Islet of Langerhans (tissue), 1 donor: ENCODE measurements around the gene PAX5.

Source experiments
- FAIRE-seq: peaks from one replicate; lab custom pipeline; 2011; peaks lifted over from hg19 to GRCh38; lab: Jason Lieb, UNC

The PAX5 gene

DNA sequence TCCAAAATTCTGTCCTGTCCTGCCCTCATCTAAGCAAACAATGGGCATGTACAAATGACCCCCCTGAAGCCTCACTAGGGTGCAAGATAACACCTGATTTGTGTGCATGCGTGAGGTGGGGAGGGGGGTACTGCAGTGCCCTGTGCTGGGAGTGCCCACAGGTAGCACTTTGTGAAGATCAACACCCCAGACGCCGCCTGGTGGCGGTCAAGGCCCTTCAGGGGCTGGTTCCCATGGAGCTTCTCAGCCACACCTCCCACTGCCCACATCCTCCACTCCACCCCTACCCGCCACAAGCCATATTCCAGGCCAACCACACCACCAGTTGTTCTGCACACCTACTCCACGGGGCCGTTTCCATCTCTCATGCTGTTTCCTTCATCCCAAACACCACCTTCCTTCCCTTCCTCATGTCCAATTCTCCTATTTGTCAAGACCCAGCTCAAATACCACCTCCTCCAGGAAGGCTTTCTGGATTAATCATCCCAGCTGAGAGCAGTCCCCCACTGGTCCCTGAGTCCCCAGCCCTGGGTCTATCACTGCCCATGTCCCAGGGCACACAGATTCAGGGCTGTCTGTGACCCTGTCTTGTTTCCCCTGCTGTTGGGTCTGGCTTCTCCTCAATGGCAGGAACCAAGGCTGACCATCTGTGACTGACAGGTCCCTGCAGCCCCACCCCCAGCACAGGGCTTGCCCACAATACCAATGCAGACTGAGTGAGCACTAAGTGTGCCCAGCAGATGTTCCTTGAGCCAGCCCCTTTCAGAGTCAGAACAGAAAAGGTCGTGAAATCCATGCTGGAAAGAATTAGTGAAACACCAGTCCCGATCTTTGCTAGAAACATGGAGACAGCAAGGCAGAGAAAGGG is 178.4 kb downstream of the PAX5 start:
- FAIRE-seq: no peak

DNA sequence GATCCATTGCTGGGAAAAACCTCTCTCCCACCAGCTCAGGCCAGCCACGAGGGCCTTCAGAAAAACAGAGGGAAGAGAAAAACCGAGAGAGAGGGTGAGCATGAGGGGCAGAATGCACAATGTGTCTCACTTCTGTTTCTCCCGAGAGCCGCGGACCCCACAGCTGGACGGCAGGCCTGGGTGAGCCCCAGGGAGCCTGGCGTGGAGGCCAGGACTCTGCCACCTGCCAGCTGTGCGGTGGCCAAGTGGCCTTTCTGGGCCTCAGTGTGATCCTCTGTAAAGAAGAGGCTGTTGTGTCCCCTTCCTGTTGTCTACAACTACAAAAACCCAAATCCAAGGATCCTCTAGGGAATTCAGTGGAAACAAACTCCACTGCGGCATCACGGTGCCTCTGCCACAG is 179.3 kb downstream of the PAX5 start:
- no peak for FAIRE-seq

DNA sequence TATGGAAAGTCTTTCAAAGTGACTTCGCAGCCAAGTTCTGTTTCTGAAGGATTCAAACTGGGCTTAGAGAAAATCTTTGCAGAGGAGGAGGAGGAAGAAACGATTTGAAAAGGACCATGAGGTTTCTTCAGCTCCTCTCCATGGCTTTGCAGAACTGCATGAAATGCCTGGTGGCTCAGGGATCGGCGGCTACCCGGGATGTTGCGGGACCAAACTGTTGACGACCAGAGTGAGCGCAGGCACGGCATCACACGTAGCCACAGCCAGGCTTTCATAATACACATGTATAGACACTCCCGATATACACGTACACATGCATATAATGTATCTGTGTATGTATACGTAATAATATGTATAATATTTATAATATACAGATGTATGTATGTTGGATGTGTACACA is 180.0 kb downstream of the PAX5 start:
- FAIRE-seq: no peak

DNA sequence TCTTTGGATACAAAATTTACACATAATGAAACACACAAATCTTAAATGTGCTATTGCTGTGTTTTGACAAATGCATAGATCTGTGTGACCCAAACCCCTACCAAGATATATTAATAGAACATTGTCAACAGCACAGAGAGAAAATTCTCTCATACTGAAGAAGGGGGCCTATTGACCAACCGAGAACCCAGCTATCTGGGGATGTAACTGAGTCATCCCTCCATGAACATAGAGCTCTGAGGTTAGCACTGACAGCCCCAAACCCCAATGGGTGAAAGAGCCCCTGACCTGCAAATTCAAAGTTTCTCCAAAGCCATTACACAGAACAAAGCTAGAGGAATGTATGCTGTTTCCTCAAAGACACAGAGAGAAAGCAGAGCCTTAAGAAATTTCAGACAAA is 180.8 kb downstream of the PAX5 start:
- FAIRE-seq: no peak

DNA sequence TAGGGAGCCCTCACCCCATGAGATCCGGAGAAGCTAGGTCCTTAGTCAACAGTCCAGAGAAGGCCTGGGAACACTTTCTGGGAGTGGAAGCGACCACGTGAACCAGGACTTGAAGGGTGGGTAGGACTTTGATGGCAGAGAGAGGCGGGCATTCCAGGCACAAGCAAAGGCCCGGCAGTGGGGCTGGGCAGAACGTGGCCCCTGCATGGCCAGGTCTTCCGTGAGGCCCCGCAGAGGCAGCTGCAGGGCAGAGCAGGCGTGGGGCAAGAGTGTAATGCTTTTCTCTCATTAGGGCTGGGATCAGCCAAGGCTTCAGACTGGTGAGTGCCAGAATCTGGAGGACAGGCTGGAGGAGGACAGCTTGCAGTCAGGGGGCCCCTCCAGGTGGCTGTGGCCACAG is 184.1 kb downstream of the PAX5 start:
- FAIRE-seq: no peak

DNA sequence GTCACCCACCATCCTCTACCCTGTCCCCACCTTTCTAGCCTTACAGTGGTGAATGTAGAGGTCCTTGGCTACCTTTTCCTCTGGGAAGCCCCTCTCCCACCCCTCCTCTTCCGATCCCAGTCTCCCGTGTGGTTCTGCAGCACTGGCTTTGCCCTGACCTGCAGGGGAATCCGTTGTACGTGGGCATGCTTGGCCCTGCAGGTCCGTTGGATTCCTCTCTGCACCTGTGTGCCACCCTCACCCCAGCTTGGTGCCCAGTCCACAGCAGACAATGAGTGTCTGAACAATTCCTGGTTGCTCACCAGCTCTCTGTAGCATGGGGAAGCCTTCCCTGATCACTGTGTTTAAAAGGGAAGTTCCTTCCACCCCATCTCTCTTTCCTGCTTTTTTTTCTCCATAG is 185.1 kb downstream of the PAX5 start:
- no peak for FAIRE-seq

DNA sequence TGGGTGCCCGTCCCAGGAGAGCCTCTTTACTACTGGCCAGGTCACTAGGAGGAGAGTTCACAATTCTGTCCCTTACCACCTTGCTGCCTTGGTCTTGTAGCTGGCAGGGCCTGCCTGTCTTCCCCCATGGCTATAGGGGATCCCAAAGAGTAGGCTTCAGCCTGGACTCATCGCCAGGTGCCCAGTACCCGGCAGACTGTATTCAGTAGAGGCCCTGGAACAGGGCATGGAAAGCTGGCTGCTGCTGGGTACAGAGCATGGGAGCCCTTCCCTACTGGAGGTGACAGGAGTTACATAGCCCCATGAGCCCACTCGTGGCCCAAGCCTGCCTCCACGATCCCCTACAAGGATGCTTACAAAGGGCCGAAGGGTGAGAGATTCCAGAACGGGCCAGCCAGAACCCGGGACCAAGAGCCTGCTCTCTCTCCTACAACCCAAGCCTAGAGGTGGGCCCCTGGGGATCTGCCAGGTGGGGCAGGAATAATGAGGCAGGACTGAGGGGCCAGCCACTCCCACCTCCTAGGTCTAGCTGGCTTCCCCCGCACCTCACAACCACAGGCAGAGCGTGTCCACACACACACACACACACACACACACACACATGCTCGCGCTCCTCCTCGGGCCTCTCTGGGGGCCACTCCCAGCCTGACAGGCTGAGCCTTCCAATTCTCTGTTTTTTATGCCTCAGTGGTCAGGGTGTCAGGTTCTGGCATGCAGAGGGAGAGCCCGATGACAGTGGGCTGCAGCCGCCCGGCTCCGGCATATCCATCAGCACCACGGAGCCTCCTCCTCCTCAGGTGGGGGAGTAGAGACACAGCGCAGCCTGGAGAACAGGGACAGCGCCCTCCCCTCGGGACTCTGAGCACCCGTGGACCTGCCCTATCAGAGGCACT is 186.0 kb downstream of the PAX5 start:
- FAIRE-seq: no peak

DNA sequence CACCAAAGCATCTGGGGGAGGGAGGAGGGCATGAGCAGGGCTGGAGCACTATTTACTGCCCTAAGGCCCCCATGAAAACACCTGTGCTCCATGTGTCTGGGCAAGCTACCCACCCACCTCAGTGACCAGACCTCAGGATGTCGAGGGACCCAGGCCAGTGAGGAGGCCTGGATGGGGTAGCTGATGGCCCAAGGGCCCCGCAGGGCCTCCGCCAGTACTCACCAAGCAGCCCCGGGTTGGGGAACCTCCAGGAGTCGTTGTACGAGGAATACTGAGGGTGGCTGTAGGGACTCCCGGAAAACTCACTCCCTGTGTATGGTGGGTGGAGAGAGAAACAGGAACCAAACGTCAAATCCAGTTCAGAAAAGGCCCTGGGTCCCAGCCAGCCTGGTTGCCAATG is 187.4 kb downstream of the PAX5 start:
- no peak for FAIRE-seq

DNA sequence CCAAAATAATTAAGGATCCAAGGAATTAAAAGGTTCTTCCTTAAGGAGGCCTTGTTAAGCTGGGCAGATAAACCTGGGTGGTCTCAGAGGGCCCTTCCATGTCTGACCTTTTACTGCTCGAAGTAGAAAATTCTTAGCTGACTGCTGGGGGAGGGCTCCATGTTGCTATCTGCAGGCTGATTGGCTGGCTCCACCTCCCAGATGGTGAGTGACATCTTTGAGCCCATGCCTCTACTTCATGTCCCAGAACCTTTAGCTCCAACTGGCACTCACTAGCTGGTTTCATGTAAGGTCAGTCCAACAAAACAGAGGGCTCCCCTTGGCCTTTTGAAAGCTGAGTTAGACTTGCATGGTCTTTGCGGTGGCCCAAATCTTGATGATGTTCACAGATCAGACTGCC is 188.2 kb downstream of the PAX5 start:
- no peak for FAIRE-seq

DNA sequence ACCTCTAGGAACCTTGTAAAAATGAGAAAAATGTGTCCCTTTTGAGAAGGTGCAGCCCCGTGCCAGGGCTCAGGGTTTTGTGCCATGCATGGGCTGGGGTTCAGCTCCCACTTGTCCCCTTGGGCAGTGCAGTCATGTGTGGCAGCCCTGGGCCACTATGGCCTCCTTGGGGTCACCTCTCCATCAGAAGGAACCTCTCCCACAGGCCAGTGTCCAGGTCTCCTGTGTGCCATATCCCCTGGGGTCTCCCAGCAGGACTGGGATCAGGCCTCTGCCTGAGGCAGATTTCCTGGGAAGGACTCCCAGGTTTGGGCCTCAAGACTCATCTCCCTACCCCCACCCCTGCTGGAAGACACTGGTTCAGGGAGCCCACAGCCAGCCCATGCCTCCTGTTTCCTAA is 189.1 kb downstream of the PAX5 start:
- no peak for FAIRE-seq

DNA sequence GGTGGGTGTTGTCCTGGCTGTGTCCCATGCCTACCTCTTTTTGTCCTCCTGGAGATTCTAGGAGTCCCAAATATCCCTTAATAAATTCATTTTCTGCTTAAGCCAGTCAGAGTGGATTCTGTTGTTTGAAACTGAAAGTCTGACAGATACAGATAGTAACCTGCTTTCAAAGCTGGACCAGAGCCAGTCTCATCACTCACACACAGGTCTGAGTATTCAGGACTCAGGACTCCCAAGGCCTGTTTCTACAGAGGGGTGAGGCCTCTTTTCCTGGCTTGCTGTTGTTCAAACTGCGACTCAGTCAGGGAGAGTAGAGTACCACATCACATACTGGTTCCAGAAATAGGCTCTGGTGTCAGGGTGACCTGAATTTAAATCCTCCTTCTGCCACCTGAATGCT is 190.1 kb downstream of the PAX5 start:
- FAIRE-seq: no peak

DNA sequence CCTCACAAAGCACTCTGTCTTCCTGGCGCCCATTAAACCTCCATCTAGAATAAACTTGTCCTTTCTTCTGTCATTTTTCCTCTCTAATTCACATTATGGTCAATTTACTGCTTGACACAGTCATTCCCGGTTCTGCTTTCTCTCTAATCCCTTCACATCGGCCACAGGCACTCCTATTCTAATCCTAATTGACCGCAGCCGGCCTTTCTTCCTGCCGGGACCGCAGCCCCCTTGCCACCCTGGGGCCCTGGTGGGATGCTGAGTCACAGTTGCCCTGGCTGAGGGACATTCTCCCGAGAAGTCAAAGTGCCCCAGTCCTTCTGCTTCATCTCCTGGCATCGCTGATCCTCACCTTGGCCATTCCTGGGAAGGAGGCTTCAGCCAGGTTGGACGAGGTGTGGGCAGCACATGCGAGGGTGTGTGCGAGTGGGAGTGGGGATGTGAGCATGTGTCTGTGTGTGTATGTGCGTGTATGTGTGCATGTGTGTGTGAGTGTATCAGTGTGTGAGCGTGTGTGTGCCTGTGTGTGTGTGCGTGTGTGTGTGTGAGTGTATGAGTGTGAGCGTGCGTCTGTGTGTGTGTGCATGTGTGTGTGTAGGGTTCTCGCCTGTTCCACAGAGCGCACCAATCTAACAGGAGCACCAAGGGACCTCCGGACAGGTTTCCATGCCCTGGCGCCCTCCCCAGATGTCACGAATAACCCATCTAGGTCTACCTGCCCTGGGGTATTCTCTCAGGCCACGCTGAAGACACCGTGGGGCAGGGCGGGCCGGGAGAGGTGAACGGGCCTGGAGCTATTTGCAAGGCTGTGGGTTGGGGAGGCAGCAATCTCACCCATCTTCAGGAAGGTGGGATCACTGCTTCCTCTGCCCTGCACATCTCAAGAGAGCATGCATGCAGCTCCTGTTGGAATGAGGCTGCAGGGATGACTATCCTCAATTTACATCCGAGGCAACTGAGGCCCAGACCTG is 191.2 kb downstream of the PAX5 start:
- FAIRE-seq: no peak

DNA sequence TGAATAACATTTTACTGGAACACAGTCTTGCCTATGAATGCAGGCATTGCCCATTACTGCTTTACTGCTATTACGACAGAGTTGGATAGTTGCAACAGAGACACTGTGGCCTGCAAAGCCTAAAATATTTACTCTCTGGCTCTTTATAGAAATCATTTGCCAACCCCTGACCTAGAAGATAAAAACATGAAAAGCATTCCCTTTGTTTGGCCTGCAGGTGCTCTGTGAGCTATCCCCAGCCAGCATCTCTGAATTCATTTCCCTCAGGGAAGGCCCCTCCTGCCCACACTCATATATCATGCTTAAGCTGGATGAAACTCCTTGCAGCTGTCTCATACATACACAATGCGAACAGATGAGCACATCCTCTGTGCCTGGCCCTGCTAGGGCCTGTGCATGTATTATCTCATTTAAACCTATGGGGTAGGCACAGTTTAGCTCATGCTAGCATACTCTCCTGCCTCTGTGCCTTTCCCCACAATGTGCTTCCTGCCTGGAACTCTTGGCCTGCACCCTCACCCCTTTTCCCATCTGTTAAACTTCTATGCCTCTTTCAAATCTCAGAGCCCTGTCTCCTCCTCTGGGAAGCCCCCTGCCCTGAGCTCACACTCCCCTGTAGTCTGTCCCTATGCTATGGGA is 193.1 kb downstream of the PAX5 start:
- no peak for FAIRE-seq

DNA sequence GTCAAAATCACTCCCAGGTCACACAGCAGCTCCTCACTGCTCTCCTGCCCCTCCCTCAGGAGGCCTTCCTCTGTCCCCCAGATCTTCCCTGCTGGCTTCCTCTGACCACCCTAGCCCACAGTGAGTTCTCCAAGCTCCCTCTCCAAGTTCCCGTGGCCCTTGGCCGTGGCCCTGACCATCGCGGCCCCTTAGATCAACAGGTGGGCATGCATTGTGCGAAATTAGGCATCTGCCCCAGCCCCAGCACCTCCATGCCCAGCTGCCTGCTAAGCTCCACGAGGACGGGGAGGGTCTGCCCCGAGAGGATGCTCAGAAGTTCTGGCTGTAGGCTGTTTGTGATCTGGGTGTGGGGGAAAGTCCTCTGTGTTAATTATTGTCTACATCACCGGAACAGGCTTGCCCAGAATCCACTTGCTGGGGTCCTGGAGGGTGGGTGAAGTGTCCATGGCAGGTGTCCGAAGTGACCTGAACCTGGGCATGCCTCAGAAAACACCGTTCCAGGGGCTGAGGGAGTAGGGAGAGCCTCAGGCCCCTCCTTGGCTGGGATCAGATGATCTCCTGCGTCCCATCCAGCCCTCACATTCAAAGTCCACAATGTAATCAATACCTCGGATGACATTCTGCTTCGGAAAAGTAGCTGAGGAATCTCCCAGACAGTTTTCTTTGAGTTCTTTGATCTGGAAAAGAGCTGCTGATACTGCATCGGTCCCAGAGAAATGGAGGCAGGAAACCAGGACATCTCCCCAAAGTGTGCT is 194.8 kb downstream of the PAX5 start:
- FAIRE-seq: no peak

DNA sequence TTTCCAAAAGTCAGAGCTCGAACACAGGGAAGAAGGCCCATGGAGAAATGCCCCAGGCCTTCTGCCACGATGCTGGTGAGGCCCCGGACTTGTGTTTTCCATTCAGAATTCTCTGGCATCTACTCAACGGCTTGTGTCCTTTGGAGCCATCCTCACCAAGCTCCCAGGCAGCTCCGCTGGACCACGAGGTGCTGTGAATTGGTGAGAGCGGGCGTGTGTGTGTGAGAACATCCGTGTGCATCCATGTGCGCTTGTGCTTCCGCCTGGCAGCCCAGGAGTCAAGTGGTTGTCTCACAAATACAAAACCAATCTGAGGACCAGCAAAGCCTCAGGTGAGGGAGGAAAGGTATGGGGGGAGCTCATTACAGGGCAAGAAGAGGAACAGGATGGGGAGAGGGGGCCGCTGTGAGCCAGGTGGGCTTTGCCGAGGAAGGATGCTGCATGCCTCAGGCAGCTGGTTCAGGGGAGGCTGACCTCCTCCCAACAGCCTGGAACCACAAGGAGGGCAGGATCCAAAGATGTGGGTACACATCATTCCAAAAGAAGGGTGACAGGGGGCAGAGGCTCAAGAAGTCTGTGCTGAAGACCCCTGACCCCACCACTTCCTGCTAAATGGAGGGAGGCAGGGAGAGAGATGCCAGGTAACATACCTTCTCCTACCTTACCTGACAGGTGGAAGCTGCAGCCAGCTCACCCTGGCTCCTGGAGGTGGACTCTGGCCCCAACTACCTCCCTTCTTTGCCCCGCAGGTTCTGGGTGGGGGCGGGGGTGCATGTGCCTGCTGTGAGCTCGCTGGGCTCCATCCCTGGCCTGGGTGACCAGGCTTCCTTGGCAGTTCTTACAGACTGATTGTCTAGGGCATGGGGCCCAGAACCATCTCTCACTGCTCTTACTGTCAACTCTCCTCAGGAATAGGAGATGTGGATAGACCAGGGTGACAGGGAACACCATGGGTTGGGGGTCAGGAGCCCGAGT is 196.3 kb downstream of the PAX5 start:
- FAIRE-seq: no peak

DNA sequence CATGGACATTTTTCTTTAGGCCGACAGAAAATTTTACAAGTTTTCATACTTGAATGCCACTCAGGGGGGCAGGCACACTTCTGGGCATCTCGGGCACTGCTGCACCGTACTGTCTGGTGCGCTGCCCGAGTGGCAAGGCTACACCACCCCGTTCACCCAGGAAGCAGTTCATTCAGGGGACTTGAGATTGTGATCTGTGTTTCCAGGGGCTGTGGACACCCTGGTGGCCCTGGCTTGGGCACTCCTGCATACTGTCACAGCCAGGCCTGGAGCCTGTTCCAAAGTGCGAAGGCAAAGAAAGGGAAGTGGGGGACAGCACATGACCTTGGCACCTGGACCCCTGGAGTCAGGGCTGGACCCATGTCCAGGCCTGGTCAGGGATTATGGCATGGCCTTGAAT is 197.6 kb downstream of the PAX5 start:
- no peak for FAIRE-seq

DNA sequence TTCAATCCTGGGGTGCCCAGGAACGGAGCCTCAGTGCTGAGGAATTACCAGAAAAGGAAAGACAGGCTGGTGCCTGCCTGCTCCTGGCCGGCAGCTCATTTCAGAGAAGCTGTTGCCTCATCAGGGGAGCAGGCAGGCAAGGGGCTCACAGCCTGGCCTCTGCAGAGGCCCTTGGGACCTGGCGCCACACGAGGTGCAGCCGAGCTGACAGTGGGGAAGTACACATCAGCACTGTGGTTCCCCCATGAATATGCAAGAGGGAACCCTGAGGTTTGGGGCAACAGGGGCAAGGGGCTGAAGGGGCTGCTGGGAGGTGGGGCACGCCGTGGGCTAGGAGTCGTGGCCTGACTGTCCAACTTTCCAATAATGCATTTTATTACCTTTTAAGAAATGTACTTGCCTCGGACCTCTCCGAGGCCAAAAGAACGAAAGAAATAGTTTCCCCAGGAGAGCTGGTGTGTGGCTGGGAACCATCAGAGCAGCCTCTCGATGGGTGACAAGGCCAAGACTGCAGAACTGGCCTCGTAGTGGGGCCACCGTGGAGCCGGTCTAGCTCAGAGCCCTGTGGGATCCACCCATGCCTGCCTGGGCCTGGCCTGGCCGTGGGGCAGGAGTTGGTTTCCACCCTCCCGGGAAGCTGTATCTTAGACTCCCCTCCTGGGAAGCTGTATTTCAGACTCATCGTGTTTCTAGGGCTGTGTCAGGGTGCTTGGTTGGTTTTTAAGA is 198.6 kb downstream of the PAX5 start:
- no peak for FAIRE-seq

DNA sequence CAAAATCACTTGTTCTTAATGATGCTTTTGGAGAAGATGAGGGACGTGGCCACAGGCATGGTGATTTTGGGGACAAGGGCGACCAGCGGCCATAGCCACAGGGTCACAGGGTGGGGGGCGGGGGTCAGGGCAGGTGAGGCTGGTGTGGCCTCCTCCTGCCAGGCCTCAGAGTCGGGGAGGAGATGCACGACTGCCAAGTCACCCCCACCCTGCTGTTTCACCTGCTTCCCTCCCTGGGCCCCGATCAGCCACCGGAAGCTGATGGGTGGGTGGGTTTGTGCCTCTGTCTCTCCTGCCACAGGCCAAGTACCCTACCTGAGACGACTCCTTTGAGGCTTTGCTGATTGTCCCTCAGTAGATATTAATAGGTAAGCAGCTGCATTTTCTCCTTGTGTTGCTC is 199.3 kb downstream of the PAX5 start:
- FAIRE-seq: no peak

DNA sequence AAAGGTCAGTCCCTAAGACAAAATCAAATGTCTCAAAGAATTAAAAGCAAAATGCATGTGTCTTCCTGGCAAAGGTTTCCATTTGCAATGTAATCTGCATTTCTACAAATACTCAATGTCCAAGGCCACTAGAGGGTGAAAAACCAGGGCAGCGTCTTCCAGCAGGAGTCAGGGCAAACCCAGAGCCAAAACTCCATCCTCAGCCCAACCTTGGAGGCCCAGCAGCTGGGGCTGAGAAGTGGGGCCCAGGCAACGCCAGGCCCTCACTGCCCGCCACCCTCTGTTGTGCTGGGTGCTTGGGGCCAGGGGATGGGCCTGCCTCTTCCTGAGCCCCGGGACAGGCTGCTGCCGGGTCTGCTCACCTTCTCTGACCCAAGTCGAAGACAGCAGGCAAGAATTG is 200.1 kb downstream of the PAX5 start:
- no peak for FAIRE-seq
